ENCODE data around the gene WNT3.
"Not testable (repeated sequence)": the region's sequence is repeated elsewhere in the genome, so short reads cannot be mapped to it uniquely, and the experiment has no call there.

WNT3 gene

GRCh38 chr17:46853896-46854444, 35.5 kb upstream of the WNT3 start:
- Histone ChIP-seq H3K4me2 (no peak overlapping the region), H3K36me3 (no peaks in the 10 kb centered on the region), H3K9me3 (no peaks in the 10 kb centered on the region), H3K9ac (no peak overlapping the region), H3K27me3 (peaks cover 54% of the 10 kb centered on the region), H3K4me3 (no peak overlapping the region), H3K27ac (no peak overlapping the region), H3K4me1 (peaks cover 12% of the 10 kb centered on the region), H4K20me1 (no peaks in the 10 kb centered on the region)
- no peak for TF ChIP-seq Cebpa-rat (IDR thresholded peaks at IDR 0.05)

- Histone ChIP-seq H3K27ac (no peak within 1 kb of the TSS), H4K20me1 (no peaks in the 10 kb centered on the region), H3K4me3 (peak within 1 kb of the TSS; percentile 60), H3K4me2 (peak within 1 kb of the TSS; percentile 82), H3K9me3 (no peaks in the 10 kb centered on the region), H3K9ac (no peak within 1 kb of the TSS), H3K4me1 (peaks cover 12% of the 10 kb centered on the region), H3K36me3 (no peaks in the 10 kb centered on the region), H3K27me3 (peaks cover 61% of the 10 kb centered on the region)
- no peak for TF ChIP-seq Cebpa-rat (IDR thresholded peaks at IDR 0.05)
These were observed 32.7 kb upstream of the WNT3 start, which contains the start of gene WNT9B for GRCh38 chr17:46851029-46851741. Gene WNT9B, plus strand, starts transcription at chr17:46851583. Its CDS starts 56 bp downstream, at chr17:46851639.

GRCh38 chr17:46850688-46851028, 32.2 kb upstream of the WNT3 start:
- peaks cover 13% of the 10 kb centered on the region for H3K4me1 ChIP-seq
- no peak overlapping the region for H3K9ac ChIP-seq
- H3K4me2 ChIP-seq: no peak overlapping the region
- no peak overlapping the region for H3K4me3 ChIP-seq
- H3K36me3 ChIP-seq: no peaks in the 10 kb centered on the region
- H4K20me1 ChIP-seq: no peaks in the 10 kb centered on the region
- H3K9me3 ChIP-seq: no peaks in the 10 kb centered on the region
- H3K27me3 ChIP-seq: peaks cover 61% of the 10 kb centered on the region
- TF ChIP-seq Cebpa-rat (IDR thresholded peaks at IDR 0.05): no peak
- H3K27ac ChIP-seq: no peak overlapping the region

- no peak for TF ChIP-seq Cebpa-rat (IDR thresholded peaks at IDR 0.05)
- H3K36me3 ChIP-seq: no peaks in the 10 kb centered on the region
- no peaks in the 10 kb centered on the region for H3K9me3 ChIP-seq
- peaks cover 52% of the 10 kb centered on the region for H3K27me3 ChIP-seq
- peaks cover 34% of the 10 kb centered on the region for H3K4me1 ChIP-seq
- H4K20me1 ChIP-seq: no peaks in the 10 kb centered on the region
- H3K4me3 ChIP-seq: no peak overlapping the region
- H3K9ac ChIP-seq: no peak overlapping the region
- H3K27ac ChIP-seq: no peak overlapping the region
- H3K4me2 ChIP-seq: no peak overlapping the region
These were observed 30.0 kb upstream of the WNT3 start for GRCh38 chr17:46848534-46848933.

- Histone ChIP-seq H4K20me1 (no peaks in the 10 kb centered on the region), H3K9me3 (peaks cover 5% of the 10 kb centered on the region), H3K4me1 (peaks cover 33% of the 10 kb centered on the region), H3K4me3 (no peak overlapping the region), H3K27me3 (peaks cover 42% of the 10 kb centered on the region), H3K9ac (no peak overlapping the region), H3K27ac (no peak overlapping the region), H3K36me3 (no peaks in the 10 kb centered on the region), H3K4me2 (no peak overlapping the region)
- TF ChIP-seq Cebpa-rat (IDR thresholded peaks at IDR 0.05): no peak
These were observed 29.0 kb upstream of the WNT3 start for GRCh38 chr17:46847204-46848191.

GRCh38 chr17:46842835-46843234, 24.3 kb upstream of the WNT3 start:
- H3K4me3 ChIP-seq: no peak overlapping the region
- no peak overlapping the region for H3K9ac ChIP-seq
- H3K27me3 ChIP-seq: peaks cover 8% of the 10 kb centered on the region; the same call in 1 of the 2 replicates
- H3K4me2 ChIP-seq: no peak overlapping the region
- H3K36me3 ChIP-seq: no peaks in the 10 kb centered on the region
- H3K27ac ChIP-seq: no peak overlapping the region
- no peak for TF ChIP-seq Cebpa-rat (IDR thresholded peaks at IDR 0.05)
- peaks cover 22% of the 10 kb centered on the region for H3K9me3 ChIP-seq
- peaks cover 22% of the 10 kb centered on the region for H3K4me1 ChIP-seq
- H4K20me1 ChIP-seq: no peaks in the 10 kb centered on the region

- Histone ChIP-seq H3K9me3 (peaks cover 22% of the 10 kb centered on the region), H3K9ac (no peak overlapping the region), H3K4me1 (peaks cover 22% of the 10 kb centered on the region), H3K27ac (no peak overlapping the region), H3K27me3 (peaks cover 8% of the 10 kb centered on the region; the same call in 1 of the 2 replicates), H4K20me1 (no peaks in the 10 kb centered on the region), H3K36me3 (no peaks in the 10 kb centered on the region), H3K4me3 (no peak overlapping the region), H3K4me2 (no peak overlapping the region)
- no peak for TF ChIP-seq Cebpa-rat (IDR thresholded peaks at IDR 0.05)
These were observed 23.3 kb upstream of the WNT3 start for GRCh38 chr17:46841561-46842379.

- H3K9me3 ChIP-seq: peaks cover 22% of the 10 kb centered on the region
- not testable (repeated sequence) for H4K20me1 ChIP-seq, H3K36me3 ChIP-seq, H3K4me2 ChIP-seq, H3K27ac ChIP-seq, H3K9ac ChIP-seq, H3K27me3 ChIP-seq, H3K4me3 ChIP-seq
- peaks cover 21% of the 10 kb centered on the region for H3K4me1 ChIP-seq
These were observed 22.1 kb upstream of the WNT3 start for GRCh38 chr17:46840596-46840995.

- H3K9me3 ChIP-seq: peaks cover 22% of the 10 kb centered on the region
- H3K27ac ChIP-seq: no peak overlapping the region
- no peak overlapping the region for H3K4me3 ChIP-seq
- no peaks in the 10 kb centered on the region for H3K36me3 ChIP-seq
- H3K27me3 ChIP-seq: peaks cover 8% of the 10 kb centered on the region; the same call in 1 of the 2 replicates
- H3K4me2 ChIP-seq: no peak overlapping the region
- H3K9ac ChIP-seq: no peak overlapping the region
- no peaks in the 10 kb centered on the region for H4K20me1 ChIP-seq
- no peak for TF ChIP-seq Cebpa-rat (IDR thresholded peaks at IDR 0.05)
- peaks cover 7% of the 10 kb centered on the region for H3K4me1 ChIP-seq
These were observed 20.7 kb upstream of the WNT3 start for GRCh38 chr17:46839211-46839610.
